Measurements from ENCODE around the gene CRKL. TPM values are rescaled to one million over a fixed set of nuclear protein-coding genes. Genes with fewer than 3 reads are reported as not detected.
"Not testable (repeated sequence)": the region's sequence is repeated elsewhere in the genome, so short reads cannot be mapped to it uniquely, and the experiment has no call there.

CRKL gene
- total RNA-seq, 2 donors from 2014 or later = 70.0 to 84.9 TPM

- H3K36me3 Mint-ChIP-seq = peaks cover 0 to 36% of the 10 kb centered on the region in 2 donors
- DNase-seq (ENCODE audit: low spot score in 2 of 2) = no peak
Observed at GRCh38 chr22:20940904-20941385, 23.7 kb downstream of the CRKL start.

GRCh38 chr22:20942203-20942902, 25.1 kb downstream of the CRKL start:
- peaks cover 0 to 30% of the 10 kb centered on the region in 2 donors for H3K36me3 Mint-ChIP-seq

More at GRCh38 chr22:20940904-20941385, 23.7 kb downstream of the CRKL start:
- Mint-ChIP-seq H3K27ac (no peak overlapping the region), H3K9me3 (no peaks in the 10 kb centered on the region)
- ATAC-seq = no peak

GRCh38 chr22:20943104-20943933, 26.1 kb downstream of the CRKL start:
- Mint-ChIP-seq H3K9me3 (no peaks in the 10 kb centered on the region), H3K27ac (peak overlapping the region in 1 of 2 donors; percentile 17), H3K36me3 (peaks cover 0 to 27% of the 10 kb centered on the region in 2 donors)
- no peak for ATAC-seq
- DNase-seq (ENCODE audit: low spot score in 2 of 2) = no peak

More at GRCh38 chr22:20942203-20942902, 25.1 kb downstream of the CRKL start:
- DNase-seq (ENCODE audit: low spot score in 2 of 2); H3K27ac Mint-ChIP-seq; ATAC-seq; H3K9me3 Mint-ChIP-seq: not testable (repeated sequence)

GRCh38 chr22:20944042-20944441, 26.8 kb downstream of the CRKL start:
- Mint-ChIP-seq H3K27ac (no peak overlapping the region), H3K36me3 (peaks cover 0 to 27% of the 10 kb centered on the region in 2 donors), H3K9me3 (no peaks in the 10 kb centered on the region)
- DNase-seq (ENCODE audit: low spot score in 2 of 2) (no peak), ATAC-seq (no peak)

- Mint-ChIP-seq H3K36me3 (peaks cover 0 to 28% of the 10 kb centered on the region in 2 donors), H3K27ac (no peak overlapping the region), H3K9me3 (no peaks in the 10 kb centered on the region)
- ATAC-seq (no peak), DNase-seq (ENCODE audit: low spot score in 2 of 2) (no peak)
Observed at GRCh38 chr22:20945578-20945934, 28.3 kb downstream of the CRKL start.

GRCh38 chr22:20946080-20946986, 29.1 kb downstream of the CRKL start:
- ATAC-seq = no peak
- peaks cover 0 to 25% of the 10 kb centered on the region in 2 donors for H3K36me3 Mint-ChIP-seq
- no peaks in the 10 kb centered on the region for H3K9me3 Mint-ChIP-seq
- DNase-seq (ENCODE audit: low spot score in 2 of 2) = no peak
- H3K27ac Mint-ChIP-seq = no peak overlapping the region

- Mint-ChIP-seq H3K36me3 (peaks cover 0 to 25% of the 10 kb centered on the region in 2 donors), H3K27ac (no peak overlapping the region), H3K9me3 (no peaks in the 10 kb centered on the region)
- ATAC-seq = no peak
- no peak for DNase-seq (ENCODE audit: low spot score in 2 of 2)
Observed at GRCh38 chr22:20946991-20947390, 29.8 kb downstream of the CRKL start.

GRCh38 chr22:20948450-20948849, 31.2 kb downstream of the CRKL start:
- Mint-ChIP-seq H3K27ac (no peak overlapping the region), H3K9me3 (no peaks in the 10 kb centered on the region), H3K36me3 (peaks cover 0 to 22% of the 10 kb centered on the region in 2 donors)
- ATAC-seq (no peak), DNase-seq (ENCODE audit: low spot score in 2 of 2) (no peak)

GRCh38 chr22:20948989-20949388, 31.8 kb downstream of the CRKL start:
- Mint-ChIP-seq H3K36me3 (peaks cover 0 to 18% of the 10 kb centered on the region in 2 donors), H3K27ac (peak overlapping the region in 1 of 2 donors; percentile 44), H3K9me3 (no peaks in the 10 kb centered on the region)
- ATAC-seq (no peak), DNase-seq (ENCODE audit: low spot score in 2 of 2) (no peak)

GRCh38 chr22:20949698-20950183, 32.5 kb downstream of the CRKL start:
- ATAC-seq (no peak), DNase-seq (ENCODE audit: low spot score in 2 of 2) (no peak)
- H3K36me3 Mint-ChIP-seq = peaks cover 0 to 18% of the 10 kb centered on the region in 2 donors
- no peaks in the 10 kb centered on the region for H3K9me3 Mint-ChIP-seq
- H3K27ac Mint-ChIP-seq = no peak overlapping the region

GRCh38 chr22:20951151-20951931, 34.1 kb downstream of the CRKL start:
- DNase-seq (ENCODE audit: low spot score in 2 of 2) (no peak), ATAC-seq (no peak)
- Mint-ChIP-seq H3K9me3 (no peaks in the 10 kb centered on the region), H3K27ac (no peak overlapping the region), H3K36me3 (peaks cover 0 to 18% of the 10 kb centered on the region in 2 donors)

GRCh38 chr22:20951932-20952380, 34.7 kb downstream of the CRKL start:
- Mint-ChIP-seq H3K36me3 (peaks cover 0 to 18% of the 10 kb centered on the region in 2 donors), H3K27ac (no peak overlapping the region)

GRCh38 chr22:20952544-20953341, 35.5 kb downstream of the CRKL start:
- ATAC-seq = no peak
- no peak for DNase-seq (ENCODE audit: low spot score in 2 of 2)
- peak overlapping the region in 1 of 2 donors; percentile 38 for H3K27ac Mint-ChIP-seq
- no peaks in the 10 kb centered on the region for H3K9me3 Mint-ChIP-seq
- H3K36me3 Mint-ChIP-seq = peaks cover 0 to 18% of the 10 kb centered on the region in 2 donors

More at GRCh38 chr22:20951932-20952380, 34.7 kb downstream of the CRKL start:
- DNase-seq (ENCODE audit: low spot score in 2 of 2) = no peak
- H3K9me3 Mint-ChIP-seq = no peaks in the 10 kb centered on the region
- ATAC-seq = no peak

GRCh38 chr22:20953342-20953608, 36.1 kb downstream of the CRKL start:
- H3K36me3 Mint-ChIP-seq = peaks cover 0 to 18% of the 10 kb centered on the region in 2 donors
- ATAC-seq = no peak
- no peak overlapping the region for H3K27ac Mint-ChIP-seq

More at GRCh38 chr22:20953342-20953608, 36.1 kb downstream of the CRKL start:
- no peak for DNase-seq (ENCODE audit: low spot score in 2 of 2)
- H3K9me3 Mint-ChIP-seq = no peaks in the 10 kb centered on the region
